IMR-90 (cell line): ENCODE measurements around the gene CAPN2. TPM values are rescaled to one million over a fixed set of nuclear protein-coding genes. Genes with fewer than 3 reads are reported as not detected.

Experiments used
- ATAC-seq: fragments of 200-7000 bp; cut with Tn5 transposase; 2 replicates; pipeline ENCODE4 v1.9.1; 2020; ENCODE audit warnings: low read depth, mild to moderate bottlenecking, moderate library complexity
- BruUV-seq: library from RNA; stranded (reverse); fragments of 400-500 nt; replicated peaks from 2 replicates; lab custom pipeline; 2021; lab: Mats Ljungman, UMichigan
- CTCF ChIA-PET: fragments of 300-600 bp; formaldehyde crosslinking; extraction: SDS; loops from one replicate; lab custom pipeline; 2021; ENCODE audit warnings: antibody characterized with exemption; lab: Yijun Ruan, JAX
- POLR2A ChIA-PET: fragments of 300-600 bp; sonication (Branson Sonifier 250); formaldehyde crosslinking; loops from one replicate; lab custom pipeline; 2022; ENCODE audit warnings: antibody characterized with exemption; ENCODE audit not compliant: unreplicated experiment; lab: Charles Lee
- DNase-seq: peaks from one replicate; pipeline ENCODE4 v3.0.0; 2013
- H2AFZ ChIP-seq: replicated peaks from 2 replicates; pipeline ENCODE3; 2013; ENCODE audit warnings: low read length, mild to moderate bottlenecking; ENCODE audit not compliant: poor library complexity
- H2AK5ac ChIP-seq: 2 replicates; pipeline ENCODE4 v1.6.1; 2013; ENCODE audit warnings: low read depth, low read length, inconsistent platforms
- H2AK9ac ChIP-seq: replicated peaks from 2 replicates; pipeline ENCODE3; 2013; ENCODE audit warnings: mild to moderate bottlenecking, low read depth, low read length, moderate library complexity; ENCODE audit not compliant: poor library complexity
- H2BK120ac ChIP-seq: 2 replicates; pipeline ENCODE4 v1.6.1; 2013; ENCODE audit warnings: low read depth, low read length, inconsistent platforms
- H2BK15ac ChIP-seq: 3 replicates; pipeline ENCODE4 v1.6.1; 2013; ENCODE audit warnings: low read depth, low read length, inconsistent platforms
- H2BK20ac ChIP-seq: 2 replicates; pipeline ENCODE4 v1.6.1; 2013; ENCODE audit warnings: low read depth, mild to moderate bottlenecking, inconsistent platforms, low read length, moderate library complexity
- H2BK5ac ChIP-seq: 2 replicates; pipeline ENCODE4 v1.6.1; 2013; ENCODE audit warnings: mild to moderate bottlenecking, low read depth, low read length, inconsistent platforms; ENCODE audit not compliant: poor library complexity, severe bottlenecking
- H3K14ac ChIP-seq: replicated peaks from 2 replicates; pipeline ENCODE4 v1.6.1; 2013; ENCODE audit warnings: low read depth, low read length, inconsistent platforms
- H3K18ac ChIP-seq: 2 replicates; pipeline ENCODE4 v1.6.1; 2013; ENCODE audit warnings: low read depth, low read length, control low read depth
- H3K23ac ChIP-seq: 2 replicates; pipeline ENCODE4 v1.6.1; 2013; ENCODE audit warnings: low read depth, low read length, inconsistent platforms
- H3K27ac ChIP-seq: 2 replicates; pipeline ENCODE4 v1.5.1; 2013; ENCODE audit warnings: mild to moderate bottlenecking, control low read depth, low read length; ENCODE audit not compliant: insufficient read depth
- H3K27me3 ChIP-seq: 2 replicates; pipeline ENCODE4 v1.6.1; 2013; ENCODE audit warnings: low read length; ENCODE audit not compliant: control insufficient read depth, insufficient read depth
- H3K36me3 ChIP-seq: 2 replicates; pipeline ENCODE4 v1.6.1; 2013; ENCODE audit warnings: low read length, mixed read lengths; ENCODE audit not compliant: control insufficient read depth, insufficient read depth
- H3K4ac ChIP-seq: 2 replicates; pipeline ENCODE4 v1.6.1; 2013; ENCODE audit warnings: low read depth, low read length, inconsistent platforms
- H3K4me1 ChIP-seq: 2 replicates; pipeline ENCODE4 v1.6.1; 2013; ENCODE audit warnings: low read length, mixed read lengths; ENCODE audit not compliant: control insufficient read depth, insufficient read depth
- H3K4me2 ChIP-seq: 2 replicates; pipeline ENCODE4 v1.6.1; 2013; ENCODE audit warnings: low read depth, mild to moderate bottlenecking, control low read depth, low read length, moderate library complexity
- H3K4me3 ChIP-seq: 2 replicates; pipeline ENCODE4 v1.5.1; 2013; ENCODE audit warnings: low read depth, mild to moderate bottlenecking, control low read depth, low read length, moderate library complexity; ENCODE audit not compliant: insufficient read depth
- H3K56ac ChIP-seq: 2 replicates; pipeline ENCODE4 v1.6.1; 2013; ENCODE audit warnings: low read length, inconsistent platforms; ENCODE audit not compliant: insufficient read depth; ENCODE audit errors: extremely low read depth
- H3K79me1 ChIP-seq, 2 experiments: 2 replicates each; pipeline ENCODE4 v1.6.1; 2013; ENCODE audit warnings: low read length in 2 of 2, inconsistent platforms in 1 of 2, low read depth in 1 of 2
- H3K9ac ChIP-seq: 2 replicates; pipeline ENCODE4 v1.6.1; 2013; ENCODE audit warnings: low read depth, low read length, control low read depth
- H3K9me1 ChIP-seq: 2 replicates; pipeline ENCODE4 v1.6.1; 2013; ENCODE audit warnings: low read length, inconsistent platforms; ENCODE audit not compliant: insufficient read depth
- H3K9me3 ChIP-seq: 2 replicates; pipeline ENCODE4 v1.6.1; 2013; ENCODE audit warnings: low read length; ENCODE audit not compliant: control insufficient read depth, insufficient read depth
- H4K20me1 ChIP-seq: 2 replicates; pipeline ENCODE4 v1.6.1; 2013; ENCODE audit warnings: low read length, inconsistent platforms; ENCODE audit not compliant: insufficient read depth
- H4K5ac ChIP-seq: 2 replicates; pipeline ENCODE4 v1.6.1; 2013; ENCODE audit warnings: mild to moderate bottlenecking, low read depth, low read length, control low read depth
- H4K8ac ChIP-seq, 2 experiments: 2 replicates each; pipeline ENCODE4 v1.6.1; 2013; ENCODE audit warnings: low read depth in 2 of 2, low read length in 2 of 2, control low read depth in 1 of 2, inconsistent platforms in 1 of 2
- H4K91ac ChIP-seq: 2 replicates; pipeline ENCODE4 v1.6.1; 2013; ENCODE audit warnings: low read depth, low read length, inconsistent platforms; ENCODE audit not compliant: insufficient read depth
- BHLHE40 ChIP-seq: fragments of 150-350 bp; IDR thresholded peaks from 2 replicates; pipeline ENCODE4 v1.6.1; 2016; ENCODE audit warnings: mild to moderate bottlenecking, low read depth, low read length
- CEBPB ChIP-seq: IDR thresholded peaks from 2 replicates; pipeline ENCODE4 v1.6.1; 2012; ENCODE audit warnings: low read depth, low read length, improper control_type of control experiment
- CHD1 ChIP-seq: IDR thresholded peaks from 2 replicates; pipeline ENCODE4 v1.6.1; 2012; ENCODE audit warnings: low read depth, low read length, improper control_type of control experiment
- ELK1 ChIP-seq: fragments of 150-350 bp; IDR thresholded peaks from 2 replicates; pipeline ENCODE4 v1.6.1; 2016; ENCODE audit warnings: low read depth, mild to moderate bottlenecking, low read length, moderate library complexity, borderline replicate concordance
- FOS ChIP-seq: fragments of 150-350 bp; IDR thresholded peaks from 2 replicates; pipeline ENCODE4 v1.6.1; 2016; ENCODE audit warnings: low read depth, low read length
- MAFK ChIP-seq: IDR thresholded peaks from 2 replicates; pipeline ENCODE4 v1.6.1; 2012; ENCODE audit warnings: low read depth, low read length, improper control_type of control experiment
- MAZ ChIP-seq: IDR thresholded peaks from 2 replicates; pipeline ENCODE4 v1.6.1; 2012; ENCODE audit warnings: low read depth, mild to moderate bottlenecking, low read length, improper control_type of control experiment, moderate library complexity, borderline replicate concordance
- MXI1 ChIP-seq: IDR thresholded peaks from 2 replicates; pipeline ENCODE4 v1.6.1; 2012; ENCODE audit warnings: low read depth, mild to moderate bottlenecking, low read length, moderate library complexity, borderline replicate concordance
- POLR2A ChIP-seq: IDR thresholded peaks from 2 replicates; pipeline ENCODE4 v1.6.1; 2012; ENCODE audit warnings: mild to moderate bottlenecking, low read depth, low read length
- RAD21 ChIP-seq: IDR thresholded peaks from 2 replicates; pipeline ENCODE4 v1.6.1; 2012; ENCODE audit warnings: low read length, improper control_type of control experiment
- RCOR1 ChIP-seq: IDR thresholded peaks from 2 replicates; pipeline ENCODE4 v1.6.1; 2012; ENCODE audit warnings: mild to moderate bottlenecking, low read length, improper control_type of control experiment; ENCODE audit not compliant: insufficient replicate concordance
- RFX5 ChIP-seq: IDR thresholded peaks from 2 replicates; pipeline ENCODE4 v1.8.0; 2012; ENCODE audit warnings: low read depth, mild to moderate bottlenecking, low read length, moderate library complexity
- SMC3 ChIP-seq: fragments of 150-350 bp; IDR thresholded peaks from 2 replicates; pipeline ENCODE4 v1.6.1; 2016; ENCODE audit warnings: low read depth, mild to moderate bottlenecking, antibody characterized with exemption, low read length, moderate library complexity
- USF2 ChIP-seq: fragments of 150-350 bp; IDR thresholded peaks from 2 replicates; pipeline ENCODE4 v1.6.1; 2017; ENCODE audit warnings: mild to moderate bottlenecking, antibody characterized with exemption, low read length, low read depth
- WGBS, 2 experiments: methylation state at CpG; one replicate each; pipeline versions ENCODE4 v1.1.5 to v1.1.7; 2013; ENCODE audit warnings: missing lambda C conversion rate in 2 of 2; ENCODE audit not compliant: insufficient read length in 1 of 2; ENCODE audit errors: extremely low coverage in 2 of 2; 5-methylcytosine and 5-hydroxymethylcytosine counted together
- dilution Hi-C: fragments of 300-500 bp; cut with HindIII; formaldehyde crosslinking; loops from one replicate; pipeline ENCODE4 v1.14.3; 2018; ENCODE audit warnings: low sequenced_read_pairs; ENCODE audit not compliant: unreplicated experiment
- in situ Hi-C: fragments of 300-500 bp; cut with MboI; formaldehyde crosslinking; loops from 3 replicates; pipeline ENCODE4 v1.14.3; 2019; ENCODE audit warnings: low sequenced_read_pairs, inconsistent platforms, mixed read lengths
- intact Hi-C: fragments of 100-400 bp; cut with micrococcal nuclease; formaldehyde crosslinking; loops from 2 replicates; pipeline ENCODE4 v1.10.0; 2022
- polyA plus RNA-seq, 3 experiments: library from polyadenylated mRNA; depleted of rRNA; stranded (reverse); fragments of >200 nt; gene quantifications; 2 replicates each; pipeline ENCODE4 v1.2.3, GENCODE V29; 2012; ENCODE audit warnings: low replicate concordance in 1 of 3
- total RNA-seq: library from RNA; depleted of rRNA; stranded (reverse); fragments of >200 nt; gene quantifications from 2 replicates; pipeline ENCODE4 v1.2.3, GENCODE V29; 2012

The CAPN2 gene
- total and polyA plus RNA-seq, 2 of the 4 experiments (the other 2 are of a cell fraction) = 339 to 430 TPM

GRCh38 chr1:223752721-223753515 lies 40.6 kb downstream of the CAPN2 start:
- ChIA-PET CTCF (no interaction called here), POLR2A (no interaction called here)
- TF ChIP-seq SMC3 (no peak), RCOR1 (no peak), MAZ (no peak), MAFK (no peak), ELK1 (no peak), USF2 (no peak), MXI1 (no peak), FOS (no peak), POLR2A (no peak), CEBPB (no peak), BHLHE40 (no peak), RAD21 (no peak), RFX5 (no peak), CHD1 (no peak)
- Histone ChIP-seq H2BK20ac (no peak overlapping the region), H3K56ac (no peak overlapping the region), H3K4ac (no peak overlapping the region), H3K4me2 (no peak overlapping the region), H2AK9ac (peak overlapping the region; percentile 42), H3K36me3 (peaks cover 82% of the 10 kb centered on the region), H3K4me1 (peaks cover 9% of the 10 kb centered on the region), H4K8ac (no peak overlapping the region), H2BK120ac (no peak overlapping the region), H2BK5ac (no peak overlapping the region), H3K18ac (no peak overlapping the region), H4K91ac (no peak overlapping the region), H4K5ac (no peak overlapping the region), H3K4me3 (no peak overlapping the region), H3K23ac (no peak overlapping the region), H3K9me3 (no peaks in the 10 kb centered on the region), H2AFZ (no peak overlapping the region), H3K27ac (no peak overlapping the region), H3K9me1 (no peaks in the 10 kb centered on the region), H3K9ac (no peak overlapping the region), H3K14ac (no peak overlapping the region), H2BK15ac (no peak overlapping the region), H2AK5ac (0 out of 2 replicates have a peak overlapping the region, but pooled peaks have one; percentile 5), H4K20me1 (peaks cover 11% of the 10 kb centered on the region), H3K27me3 (no peaks in the 10 kb centered on the region), H3K79me1 (peaks cover 48 to 78% of the 10 kb centered on the region in 2 experiments)
- intact Hi-C loops (no loop called here), in situ Hi-C loops (no loop called here), dilution Hi-C loops (no loop called here)
- DNase-seq (no peak), ATAC-seq (no peak)
- BruUV-seq = no TSS peak
- 92% methylated on average over 6 of the region's 15 CpGs; no CpG with 5 or more reads in 1 of the 2 experiments for WGBS, 2 experiments
